HFF-Myc (cell line): ENCODE measurements around the gene COX7B2.

Experiments
- DNase-seq: peaks from one replicate; pipeline ENCODE4 v3.0.0-alpha.2; 2011; ENCODE audit warnings: low read depth; ENCODE audit errors: extremely low read depth
- H3K4me3 ChIP-seq: replicated peaks from 2 replicates; pipeline ENCODE4 v1.5.1; 2011; ENCODE audit warnings: low read depth, mild to moderate bottlenecking, control low read depth, low read length
- TF ChIP-seq, protein P1 (sequence below): IDR thresholded peaks from 2 replicates; pipeline ENCODE4 v1.5.1; 2012; ENCODE audit warnings: mild to moderate bottlenecking, low read depth, low read length, control low read depth; ENCODE audit errors: missing control alignments

The COX7B2 gene, protein sequence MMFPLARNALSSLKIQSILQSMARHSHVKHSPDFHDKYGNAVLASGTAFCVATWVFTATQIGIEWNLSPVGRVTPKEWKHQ

DNA sequence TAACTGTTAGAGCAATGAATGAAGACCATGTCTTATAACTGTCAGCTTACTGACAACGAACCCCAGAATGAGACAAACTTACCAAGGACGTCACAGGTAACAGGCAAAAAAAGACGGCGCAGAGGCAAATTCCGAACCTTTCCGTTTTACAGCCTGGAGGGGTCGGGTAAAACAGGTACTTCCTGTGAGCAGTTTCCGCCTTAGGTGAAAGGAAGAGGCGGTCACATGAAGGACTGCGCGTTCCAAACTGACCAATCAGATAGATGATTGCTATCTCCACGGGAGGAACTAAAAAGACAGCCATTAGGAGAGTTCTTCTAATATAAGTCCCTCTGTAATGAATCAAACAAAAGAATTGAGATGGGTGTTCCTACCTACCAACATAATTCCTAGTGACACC lies at the start of gene COX7B2:
TSS of gene COX7B2 (minus strand) at position 168 of the 400 bp plus-strand sequence. CDS start 174,053 bp downstream, outside the sequence.
- DNase-seq: no peak
- TF ChIP-seq, protein P1, sequence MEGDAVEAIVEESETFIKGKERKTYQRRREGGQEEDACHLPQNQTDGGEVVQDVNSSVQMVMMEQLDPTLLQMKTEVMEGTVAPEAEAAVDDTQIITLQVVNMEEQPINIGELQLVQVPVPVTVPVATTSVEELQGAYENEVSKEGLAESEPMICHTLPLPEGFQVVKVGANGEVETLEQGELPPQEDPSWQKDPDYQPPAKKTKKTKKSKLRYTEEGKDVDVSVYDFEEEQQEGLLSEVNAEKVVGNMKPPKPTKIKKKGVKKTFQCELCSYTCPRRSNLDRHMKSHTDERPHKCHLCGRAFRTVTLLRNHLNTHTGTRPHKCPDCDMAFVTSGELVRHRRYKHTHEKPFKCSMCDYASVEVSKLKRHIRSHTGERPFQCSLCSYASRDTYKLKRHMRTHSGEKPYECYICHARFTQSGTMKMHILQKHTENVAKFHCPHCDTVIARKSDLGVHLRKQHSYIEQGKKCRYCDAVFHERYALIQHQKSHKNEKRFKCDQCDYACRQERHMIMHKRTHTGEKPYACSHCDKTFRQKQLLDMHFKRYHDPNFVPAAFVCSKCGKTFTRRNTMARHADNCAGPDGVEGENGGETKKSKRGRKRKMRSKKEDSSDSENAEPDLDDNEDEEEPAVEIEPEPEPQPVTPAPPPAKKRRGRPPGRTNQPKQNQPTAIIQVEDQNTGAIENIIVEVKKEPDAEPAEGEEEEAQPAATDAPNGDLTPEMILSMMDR: no peak
- H3K4me3 ChIP-seq: no peak within 1 kb of the TSS

DNA sequence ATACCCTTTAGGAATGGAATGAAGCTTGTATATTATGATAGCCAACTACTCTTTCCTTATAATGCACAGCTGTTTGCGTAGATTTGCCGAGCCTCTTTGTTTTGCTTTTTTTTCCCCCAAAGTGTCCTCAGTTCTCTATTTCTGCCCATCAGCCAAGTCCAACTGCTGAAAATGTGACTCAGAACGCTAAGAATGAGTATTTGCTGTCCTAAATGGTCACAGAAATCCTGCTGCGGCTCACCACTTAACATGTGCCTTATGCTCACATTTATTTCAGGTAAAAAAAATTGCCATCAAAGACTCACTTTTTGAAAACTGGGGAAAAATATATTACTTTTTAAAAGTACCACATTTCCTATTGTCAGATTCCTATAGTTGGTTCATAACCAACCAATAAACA lies 47.4 kb upstream of the COX7B2 start:
- TF ChIP-seq, protein P1: no peak
- no peak overlapping the region for H3K4me3 ChIP-seq
- DNase-seq: no peak

DNA sequence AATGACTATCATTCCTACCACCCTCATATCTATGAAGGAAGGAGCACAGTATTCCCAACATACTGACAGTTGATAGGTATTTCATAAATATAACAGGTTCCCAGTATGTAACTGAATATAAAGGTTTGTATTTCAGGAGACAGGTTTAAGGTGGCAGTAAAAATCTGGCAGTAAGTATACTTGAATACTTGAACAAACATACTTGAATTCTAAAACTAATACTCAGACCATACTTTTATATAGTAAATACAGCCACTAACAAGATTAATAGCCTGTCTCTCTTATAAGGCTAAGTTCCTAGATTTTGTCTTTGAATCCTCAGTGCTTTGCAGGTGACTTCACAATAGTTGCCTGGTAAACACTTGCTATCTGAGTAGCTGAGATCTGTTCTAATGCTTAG lies 46.6 kb upstream of the COX7B2 start:
- no peak overlapping the region for H3K4me3 ChIP-seq
- DNase-seq: no peak
- TF ChIP-seq, protein P1: no peak

DNA sequence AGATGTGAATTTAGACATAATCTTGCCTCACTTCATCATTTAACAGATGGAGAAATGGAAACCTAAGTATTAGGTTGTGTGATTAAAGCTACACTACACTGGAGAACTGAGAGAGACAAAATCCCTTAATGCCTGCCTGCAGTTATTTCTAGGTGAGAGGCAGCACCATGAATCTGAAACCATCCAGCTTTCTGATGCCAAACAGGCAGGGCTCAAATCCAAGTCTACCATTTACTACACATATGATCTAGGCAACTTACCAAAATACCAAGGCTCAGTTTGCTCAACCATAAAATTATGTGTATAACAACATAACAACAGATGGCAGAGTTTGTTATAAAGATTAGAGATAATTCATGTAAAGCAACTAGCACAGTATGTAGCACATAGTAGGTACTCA lies 45.6 kb upstream of the COX7B2 start:
- TF ChIP-seq, protein P1: no peak
- H3K4me3 ChIP-seq: no peak overlapping the region
- no peak for DNase-seq

DNA sequence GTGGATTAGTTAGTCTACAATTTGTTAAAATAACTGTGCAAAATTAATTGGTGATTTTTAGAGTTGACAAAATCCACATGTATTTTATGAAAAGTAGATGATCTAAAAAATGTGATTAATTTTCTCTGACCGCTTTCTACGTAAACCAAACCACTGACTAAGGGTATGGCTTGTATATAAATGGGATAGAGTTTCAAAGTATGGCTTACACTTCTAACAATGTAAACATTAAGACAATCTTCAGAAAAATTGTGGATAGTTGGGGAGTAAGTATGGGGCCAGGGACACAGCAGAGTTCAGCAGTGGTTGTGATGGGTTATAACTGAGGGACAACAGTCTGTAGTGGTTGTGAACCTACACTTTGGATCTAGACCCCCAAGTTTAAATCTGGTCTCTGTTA lies 44.5 kb upstream of the COX7B2 start:
- H3K4me3 ChIP-seq: no peak overlapping the region
- no peak for DNase-seq
- TF ChIP-seq, protein P1: no peak

DNA sequence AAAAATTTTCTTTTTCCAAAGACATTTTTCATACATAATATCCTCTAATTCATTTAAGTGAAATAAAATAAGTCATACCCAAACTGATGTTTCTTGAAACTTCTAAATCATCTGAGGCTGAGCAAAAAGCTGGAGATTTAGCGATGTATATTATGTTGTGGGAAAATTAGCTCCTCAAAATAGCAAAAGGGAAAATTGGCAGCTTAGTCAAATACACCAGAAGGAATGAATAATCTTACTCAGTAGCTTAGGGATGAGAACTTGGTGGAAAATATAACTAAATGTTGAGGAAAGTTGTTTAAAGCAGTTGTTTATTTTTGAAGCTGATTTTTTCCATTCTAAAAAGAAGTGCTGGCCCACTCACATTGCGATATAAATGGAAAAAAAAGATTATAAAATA lies 43.4 kb upstream of the COX7B2 start:
- TF ChIP-seq, protein P1: no peak
- no peak overlapping the region for H3K4me3 ChIP-seq
- DNase-seq: no peak

DNA sequence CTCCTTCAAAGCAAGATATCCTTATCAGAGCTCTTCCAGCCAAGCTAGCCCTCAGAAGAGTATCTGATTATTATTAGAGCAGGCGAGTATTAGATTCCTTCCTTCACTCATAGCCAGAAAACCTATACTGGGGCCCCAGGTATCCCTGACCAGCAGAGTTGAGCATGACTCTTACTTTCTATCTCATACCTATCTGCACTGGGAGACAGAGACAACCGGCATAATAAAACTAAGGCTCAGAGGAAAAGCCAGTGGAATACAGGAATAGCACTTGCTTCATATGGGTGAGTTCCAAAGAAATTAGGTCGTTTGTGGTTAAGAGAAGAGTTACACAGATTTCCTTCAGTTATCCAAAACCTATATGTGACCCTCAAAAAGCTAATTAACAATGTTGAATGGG lies 41.8 kb upstream of the COX7B2 start:
- TF ChIP-seq, protein P1: no peak
- no peak overlapping the region for H3K4me3 ChIP-seq
- no peak for DNase-seq
